Panc1 (cell line): ENCODE measurements around the gene FIGN. TPM values are rescaled to one million over a fixed set of nuclear protein-coding genes. Genes with fewer than 3 reads are reported as not detected.

ENCODE experiments used
- ATAC-seq: fragments of 200-7000 bp; cut with Tn5 transposase; 2 replicates; pipeline ENCODE4 v1.9.1; 2020; ENCODE audit warnings: mild to moderate bottlenecking, moderate library complexity
- BruUV-seq: library from RNA; stranded (reverse); fragments of 400-500 nt; replicated peaks from 2 replicates; lab custom pipeline; 2021; lab: Mats Ljungman, UMichigan
- CTCF ChIA-PET: fragments of 300-600 bp; sonication (Branson Sonifier 250); formaldehyde crosslinking; loops from one replicate; lab custom pipeline; 2022; ENCODE audit warnings: antibody characterized with exemption; lab: Charles Lee
- POLR2A ChIA-PET: fragments of 300-600 bp; sonication (Branson Sonifier 250); formaldehyde crosslinking; loops from one replicate; lab custom pipeline; 2022; ENCODE audit warnings: antibody characterized with exemption; lab: Charles Lee
- DNase-seq: peaks from one replicate; pipeline ENCODE4 v3.0.0-alpha.2; 2010; ENCODE audit warnings: low read depth, low spot score
- H3K27ac ChIP-seq: 2 replicates; pipeline ENCODE4 v1.5.1; 2011; ENCODE audit warnings: mild to moderate bottlenecking, low read length, inconsistent platforms
- H3K27me3 ChIP-seq: fragments of 200-500 bp; sonication (Bioruptor generic); 2 replicates; pipeline ENCODE4 v1.6.0; 2014; ENCODE audit warnings: low read length, inconsistent platforms; ENCODE audit not compliant: control insufficient read depth, insufficient read depth
- H3K36me3 ChIP-seq: fragments of 200-500 bp; sonication (Bioruptor generic); 2 replicates; pipeline ENCODE4 v1.5.1; 2014; ENCODE audit warnings: inconsistent platforms, mild to moderate bottlenecking, low read length, moderate library complexity; ENCODE audit not compliant: control insufficient read depth, insufficient read depth
- H3K4me1 ChIP-seq: 2 replicates; pipeline ENCODE4 v1.5.1; 2011; ENCODE audit warnings: inconsistent platforms, mild to moderate bottlenecking, low read length, moderate library complexity; ENCODE audit not compliant: control insufficient read depth, insufficient read depth
- H3K4me3 ChIP-seq, 2 experiments: 2 replicates each; pipeline ENCODE4 v1.5.1; 2011 to 2012; ENCODE audit warnings: low read depth in 2 of 2, low read length in 2 of 2, mild to moderate bottlenecking in 2 of 2, inconsistent platforms in 1 of 2, moderate library complexity in 1 of 2
- H3K9me3 ChIP-seq: fragments of 200-500 bp; sonication (Bioruptor generic); 2 replicates; pipeline ENCODE4 v1.5.1; 2014; ENCODE audit warnings: low read depth, mild to moderate bottlenecking, inconsistent platforms, low read length, moderate library complexity; ENCODE audit not compliant: control insufficient read depth, insufficient read depth
- POLR2AphosphoS5 ChIP-seq: IDR thresholded peaks from 2 replicates; pipeline ENCODE4 v1.6.1; 2012; ENCODE audit warnings: mild to moderate bottlenecking, low read depth, low read length, moderate library complexity
- SIN3A ChIP-seq: IDR thresholded peaks from 2 replicates; pipeline ENCODE4 v1.6.1; 2012; ENCODE audit warnings: low read depth, mild to moderate bottlenecking, low read length, moderate library complexity, borderline replicate concordance; ENCODE audit not compliant: insufficient read depth
- TCF7L2 ChIP-seq: IDR thresholded peaks from 2 replicates; pipeline ENCODE4 v1.6.1; 2011; ENCODE audit warnings: mild to moderate bottlenecking, low read depth, low read length, inconsistent platforms
- in situ Hi-C: cut with HindIII; loops from 2 replicates; pipeline ENCODE4 v1.10.0; 2016; ENCODE audit warnings: low sequenced_read_pairs, low pct_unique_long_range_greater_than_20kb
- intact Hi-C: fragments of 100-400 bp; cut with micrococcal nuclease; formaldehyde crosslinking; loops from one replicate; pipeline ENCODE4 v1.10.0; 2022; ENCODE audit not compliant: unreplicated experiment
- total RNA-seq: library from RNA; stranded (reverse); gene quantifications from one replicate; pipeline ENCODE4 v1.2.1, GENCODE V29; 2021; ENCODE audit not compliant: unreplicated experiment
- TF ChIP-seq, protein P1 (sequence below), 2 experiments: IDR thresholded peaks; 2 replicates each; pipeline ENCODE4 v1.6.1; 2011 to 2012; ENCODE audit warnings: low read depth in 2 of 2, control low read depth in 1 of 2, low read length in 1 of 2, mild to moderate bottlenecking in 1 of 2, moderate library complexity in 1 of 2; ENCODE audit not compliant: insufficient read depth in 1 of 2
- TF ChIP-seq, protein P2 (sequence below): fragments of 450-650 bp; IDR thresholded peaks from 2 replicates; pipeline ENCODE4 v1.5.1; 2017; ENCODE audit warnings: mild to moderate bottlenecking

The FIGN gene
- total RNA-seq, 1 experiment from 2014 or later, result 19.5 TPM

DNA sequence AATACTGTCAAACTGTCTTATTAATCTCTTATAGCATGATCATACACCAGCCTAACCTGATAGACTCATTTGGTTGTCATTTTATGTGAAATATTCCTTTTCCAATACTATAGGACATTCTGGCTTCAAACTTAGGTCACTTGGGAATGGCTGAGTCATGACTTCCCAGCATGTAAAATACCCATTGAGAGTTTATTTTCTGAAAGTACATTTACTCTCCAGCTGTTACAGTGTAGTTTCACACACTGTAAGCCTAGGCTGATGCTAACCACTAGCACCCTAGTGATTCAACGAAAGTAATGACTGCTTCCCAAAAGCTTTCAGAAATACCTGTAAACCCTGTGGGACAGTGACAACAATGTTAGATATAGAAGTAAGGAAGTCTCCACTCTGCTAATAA lies 93.8 kb downstream of the FIGN start:
- no peak for DNase-seq
- BruUV-seq, result no TSS peak
- in situ Hi-C loops (no loop called here), intact Hi-C loops (no loop called here)
- Histone ChIP-seq H3K9me3 (no peaks in the 10 kb centered on the region), H3K27me3 (no peaks in the 10 kb centered on the region), H3K4me1 (peaks cover 3% of the 10 kb centered on the region; the same call in 1 of the 2 replicates), H3K36me3 (no peaks in the 10 kb centered on the region), H3K27ac (peak overlapping the region; percentile 29; the same call in 1 of the 2 replicates), H3K4me3 (no peak overlapping the region)
- ChIA-PET CTCF (no interaction called here), POLR2A (no interaction called here)
- no peak for ATAC-seq
- TF ChIP-seq, protein P1, sequence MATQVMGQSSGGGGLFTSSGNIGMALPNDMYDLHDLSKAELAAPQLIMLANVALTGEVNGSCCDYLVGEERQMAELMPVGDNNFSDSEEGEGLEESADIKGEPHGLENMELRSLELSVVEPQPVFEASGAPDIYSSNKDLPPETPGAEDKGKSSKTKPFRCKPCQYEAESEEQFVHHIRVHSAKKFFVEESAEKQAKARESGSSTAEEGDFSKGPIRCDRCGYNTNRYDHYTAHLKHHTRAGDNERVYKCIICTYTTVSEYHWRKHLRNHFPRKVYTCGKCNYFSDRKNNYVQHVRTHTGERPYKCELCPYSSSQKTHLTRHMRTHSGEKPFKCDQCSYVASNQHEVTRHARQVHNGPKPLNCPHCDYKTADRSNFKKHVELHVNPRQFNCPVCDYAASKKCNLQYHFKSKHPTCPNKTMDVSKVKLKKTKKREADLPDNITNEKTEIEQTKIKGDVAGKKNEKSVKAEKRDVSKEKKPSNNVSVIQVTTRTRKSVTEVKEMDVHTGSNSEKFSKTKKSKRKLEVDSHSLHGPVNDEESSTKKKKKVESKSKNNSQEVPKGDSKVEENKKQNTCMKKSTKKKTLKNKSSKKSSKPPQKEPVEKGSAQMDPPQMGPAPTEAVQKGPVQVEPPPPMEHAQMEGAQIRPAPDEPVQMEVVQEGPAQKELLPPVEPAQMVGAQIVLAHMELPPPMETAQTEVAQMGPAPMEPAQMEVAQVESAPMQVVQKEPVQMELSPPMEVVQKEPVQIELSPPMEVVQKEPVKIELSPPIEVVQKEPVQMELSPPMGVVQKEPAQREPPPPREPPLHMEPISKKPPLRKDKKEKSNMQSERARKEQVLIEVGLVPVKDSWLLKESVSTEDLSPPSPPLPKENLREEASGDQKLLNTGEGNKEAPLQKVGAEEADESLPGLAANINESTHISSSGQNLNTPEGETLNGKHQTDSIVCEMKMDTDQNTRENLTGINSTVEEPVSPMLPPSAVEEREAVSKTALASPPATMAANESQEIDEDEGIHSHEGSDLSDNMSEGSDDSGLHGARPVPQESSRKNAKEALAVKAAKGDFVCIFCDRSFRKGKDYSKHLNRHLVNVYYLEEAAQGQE (IDR thresholded peaks at IDR 0.05; ENCODE audit: insufficient read depth in 1 of 2, low read depth in 2 of 2, low read length in 1 of 2), result no peak
- TF ChIP-seq POLR2AphosphoS5, result no peak

DNA sequence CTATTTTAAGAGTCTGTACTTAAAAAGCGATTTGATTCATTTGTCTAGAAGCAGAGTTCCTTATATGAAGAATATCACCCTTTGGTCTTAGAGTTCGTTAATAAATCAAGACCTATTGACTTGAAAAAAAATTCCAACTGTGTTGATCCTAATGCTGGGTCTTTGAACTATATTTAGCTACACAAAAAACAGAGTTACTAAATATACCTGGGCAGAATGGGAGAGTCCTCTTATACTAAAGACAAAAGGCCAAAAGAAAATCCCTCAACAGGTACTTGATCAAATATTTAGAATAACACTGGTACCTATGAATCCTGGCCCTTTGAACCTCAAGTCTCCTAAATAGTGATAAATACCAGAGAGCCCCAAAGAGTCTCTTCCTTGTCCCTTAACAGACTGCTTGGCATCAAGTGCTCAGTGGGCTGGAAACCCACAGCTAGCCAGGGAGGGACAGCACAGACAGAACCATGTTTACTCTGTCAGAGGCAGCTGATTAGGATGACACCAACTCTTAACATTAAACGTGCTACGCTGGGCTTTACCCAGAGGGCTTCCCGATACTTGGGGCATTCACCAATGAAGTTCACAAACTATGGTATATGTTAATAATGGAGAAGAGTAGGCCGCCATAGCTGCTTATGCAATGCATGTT lies 95.1 kb downstream of the FIGN start:
- TF ChIP-seq TCF7L2 (no peak), SIN3A (no peak), POLR2AphosphoS5 (no peak)
- TF ChIP-seq, protein P2, sequence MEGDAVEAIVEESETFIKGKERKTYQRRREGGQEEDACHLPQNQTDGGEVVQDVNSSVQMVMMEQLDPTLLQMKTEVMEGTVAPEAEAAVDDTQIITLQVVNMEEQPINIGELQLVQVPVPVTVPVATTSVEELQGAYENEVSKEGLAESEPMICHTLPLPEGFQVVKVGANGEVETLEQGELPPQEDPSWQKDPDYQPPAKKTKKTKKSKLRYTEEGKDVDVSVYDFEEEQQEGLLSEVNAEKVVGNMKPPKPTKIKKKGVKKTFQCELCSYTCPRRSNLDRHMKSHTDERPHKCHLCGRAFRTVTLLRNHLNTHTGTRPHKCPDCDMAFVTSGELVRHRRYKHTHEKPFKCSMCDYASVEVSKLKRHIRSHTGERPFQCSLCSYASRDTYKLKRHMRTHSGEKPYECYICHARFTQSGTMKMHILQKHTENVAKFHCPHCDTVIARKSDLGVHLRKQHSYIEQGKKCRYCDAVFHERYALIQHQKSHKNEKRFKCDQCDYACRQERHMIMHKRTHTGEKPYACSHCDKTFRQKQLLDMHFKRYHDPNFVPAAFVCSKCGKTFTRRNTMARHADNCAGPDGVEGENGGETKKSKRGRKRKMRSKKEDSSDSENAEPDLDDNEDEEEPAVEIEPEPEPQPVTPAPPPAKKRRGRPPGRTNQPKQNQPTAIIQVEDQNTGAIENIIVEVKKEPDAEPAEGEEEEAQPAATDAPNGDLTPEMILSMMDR, result no peak
- TF ChIP-seq, protein P1 (IDR thresholded peaks at IDR 0.05; ENCODE audit: insufficient read depth in 1 of 2, low read depth in 2 of 2, low read length in 1 of 2), result no peak
- Histone ChIP-seq H3K4me3 (no peak overlapping the region), H3K9me3 (no peaks in the 10 kb centered on the region), H3K27ac (no peak overlapping the region), H3K27me3 (no peaks in the 10 kb centered on the region), H3K36me3 (no peaks in the 10 kb centered on the region), H3K4me1 (no peaks in the 10 kb centered on the region; the same call in 1 of the 2 replicates)
- in situ Hi-C loops, result no loop called here
- CTCF ChIA-PET, result no interaction called here
- intact Hi-C loops, result no loop called here
- POLR2A ChIA-PET, result no interaction called here
- DNase-seq (no peak), ATAC-seq (no peak)
- no TSS peak for BruUV-seq
